RWPE1 (cell line): ENCODE measurements around the gene SPCS1.
"Not testable (repeated sequence)": the region's sequence is repeated elsewhere in the genome, so short reads cannot be mapped to it uniquely, and the experiment has no call there.

Experiments
- CTCF ChIA-PET: fragments of 350-600 bp; sonication (Branson Sonifier 250); formaldehyde crosslinking; extraction: SDS; loops from one replicate; lab custom pipeline; 2021; lab: Yijun Ruan, JAX
- POLR2A ChIA-PET: fragments of 400-600 bp; formaldehyde crosslinking; extraction: SDS; loops from one replicate; lab custom pipeline; 2020; ENCODE audit warnings: antibody characterized with exemption; ENCODE audit not compliant: low non-redundant PET; lab: Yijun Ruan, JAX
- DNase-seq: peaks from one replicate; pipeline ENCODE4 v3.0.0; 2012; ENCODE audit warnings: low spot score
- H3K27ac ChIP-seq: fragments of 450-650 bp; 2 replicates; pipeline ENCODE4 v1.5.1; 2017
- TF ChIP-seq, protein P1 (sequence below): fragments of 450-650 bp; conservative IDR thresholded peaks from 2 replicates; pipeline ENCODE4 v1.5.1; 2017; ENCODE audit warnings: low read depth, mild to moderate bottlenecking

Gene SPCS1

DNA sequence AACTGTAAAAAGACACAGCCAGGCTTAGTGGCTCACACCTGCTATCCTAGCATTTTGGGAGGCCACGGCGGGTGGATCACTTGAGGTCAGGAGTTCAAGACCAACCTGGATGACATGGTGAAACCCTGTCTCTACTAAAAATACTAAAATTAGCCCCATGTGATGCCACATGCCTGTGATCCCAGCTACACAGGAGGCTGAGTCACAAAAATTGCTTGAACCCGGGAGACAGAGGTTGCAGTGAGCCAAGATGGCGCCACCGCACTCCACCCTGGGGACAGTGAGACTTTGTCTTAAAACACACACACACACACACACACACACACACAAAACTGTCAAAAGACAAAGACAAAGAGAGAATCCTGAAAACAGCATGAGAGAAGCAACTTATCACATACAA is 18.0 kb downstream of the SPCS1 start:
- ChIA-PET CTCF (no interaction called here), POLR2A (no interaction called here)
- no peak for DNase-seq
- TF ChIP-seq, protein P1, sequence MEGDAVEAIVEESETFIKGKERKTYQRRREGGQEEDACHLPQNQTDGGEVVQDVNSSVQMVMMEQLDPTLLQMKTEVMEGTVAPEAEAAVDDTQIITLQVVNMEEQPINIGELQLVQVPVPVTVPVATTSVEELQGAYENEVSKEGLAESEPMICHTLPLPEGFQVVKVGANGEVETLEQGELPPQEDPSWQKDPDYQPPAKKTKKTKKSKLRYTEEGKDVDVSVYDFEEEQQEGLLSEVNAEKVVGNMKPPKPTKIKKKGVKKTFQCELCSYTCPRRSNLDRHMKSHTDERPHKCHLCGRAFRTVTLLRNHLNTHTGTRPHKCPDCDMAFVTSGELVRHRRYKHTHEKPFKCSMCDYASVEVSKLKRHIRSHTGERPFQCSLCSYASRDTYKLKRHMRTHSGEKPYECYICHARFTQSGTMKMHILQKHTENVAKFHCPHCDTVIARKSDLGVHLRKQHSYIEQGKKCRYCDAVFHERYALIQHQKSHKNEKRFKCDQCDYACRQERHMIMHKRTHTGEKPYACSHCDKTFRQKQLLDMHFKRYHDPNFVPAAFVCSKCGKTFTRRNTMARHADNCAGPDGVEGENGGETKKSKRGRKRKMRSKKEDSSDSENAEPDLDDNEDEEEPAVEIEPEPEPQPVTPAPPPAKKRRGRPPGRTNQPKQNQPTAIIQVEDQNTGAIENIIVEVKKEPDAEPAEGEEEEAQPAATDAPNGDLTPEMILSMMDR: no peak
- H3K27ac ChIP-seq: no peak overlapping the region

DNA sequence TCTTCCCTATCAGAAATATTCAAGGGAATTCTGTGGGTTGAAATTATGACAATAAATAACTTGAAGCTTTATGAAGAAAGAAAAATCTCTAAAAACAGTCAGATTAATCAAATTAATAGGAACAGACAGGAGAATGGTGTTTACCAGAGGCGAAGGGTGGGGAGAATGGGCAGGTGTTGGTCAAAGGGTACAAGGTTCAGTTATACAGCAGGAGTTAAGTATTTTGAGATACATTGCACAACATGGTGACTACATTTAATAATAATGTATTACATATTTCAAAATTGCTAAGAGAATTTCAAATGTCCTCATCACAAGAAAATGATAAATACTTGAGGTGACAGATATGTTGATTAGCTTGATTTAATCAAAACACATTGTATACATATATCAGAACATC is 18.6 kb downstream of the SPCS1 start:
- no peak overlapping the region for H3K27ac ChIP-seq
- DNase-seq: no peak
- TF ChIP-seq, protein P1: no peak
- POLR2A ChIA-PET: no interaction called here
- CTCF ChIA-PET: no interaction called here

DNA sequence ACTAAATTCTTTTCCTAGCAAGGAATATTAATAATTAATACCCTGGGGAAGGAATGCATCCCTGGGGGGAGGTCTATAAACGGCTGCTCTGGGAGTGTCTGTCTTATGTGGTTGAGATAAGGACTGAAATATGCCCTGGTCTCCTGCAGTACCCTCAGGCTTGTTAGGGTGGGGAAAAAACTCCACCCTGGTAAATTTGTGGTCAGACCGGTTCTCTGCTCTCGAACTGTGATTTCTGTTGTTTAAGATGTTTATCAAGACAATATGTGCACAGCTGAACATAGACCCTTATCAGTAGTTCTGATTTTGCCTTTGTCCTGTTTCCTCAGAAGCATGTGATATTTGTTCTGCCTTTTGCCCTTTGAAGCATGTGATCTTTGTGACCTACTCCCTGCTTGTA is 22.8 kb downstream of the SPCS1 start:
- H3K27ac ChIP-seq, CTCF ChIA-PET, POLR2A ChIA-PET, DNase-seq: not testable (repeated sequence)

DNA sequence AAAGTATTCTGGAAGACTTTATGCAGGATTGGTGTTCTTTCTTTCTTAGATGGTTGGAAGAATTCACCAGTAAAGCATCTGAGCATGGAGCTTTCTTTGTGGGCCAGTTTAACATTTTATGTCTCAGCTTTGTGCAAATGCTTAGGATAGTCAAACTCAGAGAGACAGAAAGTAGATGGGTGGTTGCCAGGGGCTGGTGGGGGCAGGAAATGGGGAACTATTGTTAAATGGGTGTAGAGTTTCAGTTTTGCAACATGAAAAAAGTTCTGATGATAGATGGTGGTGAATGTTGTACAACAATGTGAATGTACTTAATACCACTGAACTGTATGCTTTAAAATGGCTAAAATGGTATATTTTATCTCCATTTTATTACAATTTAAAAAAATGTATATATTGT is 24.8 kb downstream of the SPCS1 start:
- no peak for DNase-seq
- no peak overlapping the region for H3K27ac ChIP-seq
- ChIA-PET POLR2A (no interaction called here), CTCF (no interaction called here)
- TF ChIP-seq, protein P1: no peak

DNA sequence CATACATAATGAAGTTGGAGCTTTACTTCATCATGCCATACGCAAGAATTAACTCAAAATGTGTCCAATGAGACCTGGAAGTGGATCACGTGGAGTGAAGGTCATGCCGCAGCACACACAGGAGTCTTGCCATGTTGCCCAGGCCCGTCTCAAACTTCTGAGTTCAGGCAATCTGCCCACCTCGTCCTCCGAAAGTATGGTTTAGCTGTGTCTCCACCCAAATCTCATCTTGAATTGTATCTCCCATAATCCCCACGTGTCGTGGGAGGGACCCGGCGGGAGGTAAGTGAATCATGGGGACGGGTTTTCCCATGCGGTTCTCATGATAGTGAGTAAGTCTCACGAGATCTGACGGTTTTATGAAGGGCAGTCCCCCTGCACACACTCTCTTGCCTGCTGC is 25.7 kb downstream of the SPCS1 start:
- POLR2A ChIA-PET: no interaction called here
- TF ChIP-seq, protein P1: no peak
- no peak for DNase-seq
- CTCF ChIA-PET: interaction anchor here (0.6 to 0.7 kb wide), 2 partner anchors 148 to 190 kb away, joined by 3 to 4 read pairs; no protein-coding TSS in a partner anchor
- no peak overlapping the region for H3K27ac ChIP-seq

DNA sequence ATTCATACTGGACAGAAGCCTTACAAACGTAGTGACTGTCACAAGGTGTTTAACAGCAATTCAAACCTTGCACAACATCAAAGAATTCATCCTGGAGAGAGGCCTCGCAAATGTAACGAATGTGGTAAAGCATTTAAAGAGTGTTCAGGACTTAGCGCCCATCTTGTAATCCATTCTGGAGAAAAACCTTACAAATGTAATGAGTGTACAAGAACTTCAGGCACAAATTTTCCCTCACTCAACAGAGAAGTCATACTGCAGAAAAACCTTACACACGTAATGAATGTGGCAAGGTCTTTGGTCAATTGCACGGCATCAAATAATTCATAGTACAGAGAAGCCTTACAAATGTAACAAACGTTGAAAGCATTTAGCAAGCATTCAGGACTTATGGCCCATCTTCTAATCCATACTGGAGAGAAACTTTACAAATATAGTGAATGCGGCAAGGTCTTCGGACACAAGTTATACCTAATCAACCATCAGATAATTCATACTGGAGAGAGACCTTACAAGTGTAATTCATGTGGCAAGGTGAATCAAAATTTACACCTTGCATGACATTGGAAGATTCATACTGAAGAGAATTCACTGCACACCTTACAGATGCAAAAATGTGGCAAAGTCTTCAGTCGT is 27.5 kb downstream of the SPCS1 start:
- DNase-seq: no peak
- ChIA-PET CTCF (no interaction called here), POLR2A (no interaction called here)
- no peak overlapping the region for H3K27ac ChIP-seq
- TF ChIP-seq, protein P1: no peak

DNA sequence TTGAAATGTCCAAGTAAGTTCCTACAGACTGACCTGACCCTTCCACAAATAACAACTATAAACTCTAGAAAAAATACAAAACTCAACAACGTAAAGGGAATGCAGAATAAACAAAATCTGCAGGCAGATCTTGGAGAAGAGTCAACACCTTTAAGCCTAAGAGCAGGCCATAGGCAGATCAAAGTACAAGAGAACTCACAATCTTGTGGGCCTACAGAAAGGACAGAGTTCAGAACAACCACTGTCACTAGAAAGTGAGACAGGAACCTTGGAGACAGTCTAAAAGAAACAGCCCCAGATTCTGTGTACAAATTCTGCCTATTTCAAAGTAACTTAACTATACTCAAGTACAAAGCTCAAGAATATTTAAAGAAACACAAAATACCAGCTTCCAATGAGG is 33.8 kb downstream of the SPCS1 start:
- DNase-seq: no peak
- H3K27ac ChIP-seq: no peak overlapping the region
- TF ChIP-seq, protein P1: no peak
- POLR2A ChIA-PET: no interaction called here
- CTCF ChIA-PET: interaction anchor here (0.8 kb wide), 1 partner anchor 135 kb away, joined by 3 read pairs; no protein-coding TSS in a partner anchor
